GOT3 (cell line): ENCODE results near the gene LHX2.

Experiments used
- DNase-seq: peaks from one replicate; lab custom pipeline; 2025; ENCODE audit warnings: mixed read lengths; lab: John Stamatoyannopoulos, UW

LHX2 gene

DNA sequence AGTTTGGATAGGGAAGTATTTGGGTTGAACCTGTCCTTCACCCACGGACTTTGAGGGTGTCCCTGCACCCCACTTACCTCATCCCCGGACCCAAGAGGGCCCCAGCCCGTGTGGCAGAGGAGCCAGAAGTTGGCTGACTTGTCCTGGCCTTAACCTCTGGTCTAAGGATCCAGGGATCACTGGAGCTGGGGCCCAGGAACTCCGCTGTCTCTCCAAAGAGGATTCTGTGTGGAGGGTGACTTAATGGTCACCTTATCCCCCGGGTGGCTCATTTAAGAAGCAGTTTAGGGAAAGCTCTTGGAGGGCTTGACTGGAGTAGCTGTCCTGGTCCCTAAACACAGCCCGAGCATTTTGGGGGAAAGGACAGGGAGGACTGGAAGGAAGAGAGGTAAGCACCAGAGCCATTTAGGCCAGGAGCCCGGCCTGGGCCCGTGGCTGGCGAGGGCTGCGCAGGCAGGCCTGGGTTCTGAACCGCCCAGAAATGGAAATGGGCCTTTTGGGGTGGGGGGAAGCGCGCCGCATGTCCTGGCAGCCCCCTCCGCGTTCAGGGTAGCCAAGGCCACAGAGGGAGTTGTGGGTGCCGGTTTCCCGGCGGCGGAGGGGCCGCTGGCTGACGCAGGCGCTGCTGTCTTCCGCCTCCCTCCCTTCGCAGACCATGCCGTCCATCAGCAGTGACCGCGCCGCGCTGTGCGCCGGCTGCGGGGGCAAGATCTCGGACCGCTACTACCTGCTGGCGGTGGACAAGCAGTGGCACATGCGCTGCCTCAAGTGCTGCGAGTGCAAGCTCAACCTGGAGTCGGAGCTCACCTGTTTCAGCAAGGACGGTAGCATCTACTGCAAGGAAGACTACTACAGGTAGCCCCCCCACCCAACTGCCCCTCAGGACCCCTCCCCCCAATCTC lies 2.0 kb downstream of the LHX2 start:
- no peak for DNase-seq

DNA sequence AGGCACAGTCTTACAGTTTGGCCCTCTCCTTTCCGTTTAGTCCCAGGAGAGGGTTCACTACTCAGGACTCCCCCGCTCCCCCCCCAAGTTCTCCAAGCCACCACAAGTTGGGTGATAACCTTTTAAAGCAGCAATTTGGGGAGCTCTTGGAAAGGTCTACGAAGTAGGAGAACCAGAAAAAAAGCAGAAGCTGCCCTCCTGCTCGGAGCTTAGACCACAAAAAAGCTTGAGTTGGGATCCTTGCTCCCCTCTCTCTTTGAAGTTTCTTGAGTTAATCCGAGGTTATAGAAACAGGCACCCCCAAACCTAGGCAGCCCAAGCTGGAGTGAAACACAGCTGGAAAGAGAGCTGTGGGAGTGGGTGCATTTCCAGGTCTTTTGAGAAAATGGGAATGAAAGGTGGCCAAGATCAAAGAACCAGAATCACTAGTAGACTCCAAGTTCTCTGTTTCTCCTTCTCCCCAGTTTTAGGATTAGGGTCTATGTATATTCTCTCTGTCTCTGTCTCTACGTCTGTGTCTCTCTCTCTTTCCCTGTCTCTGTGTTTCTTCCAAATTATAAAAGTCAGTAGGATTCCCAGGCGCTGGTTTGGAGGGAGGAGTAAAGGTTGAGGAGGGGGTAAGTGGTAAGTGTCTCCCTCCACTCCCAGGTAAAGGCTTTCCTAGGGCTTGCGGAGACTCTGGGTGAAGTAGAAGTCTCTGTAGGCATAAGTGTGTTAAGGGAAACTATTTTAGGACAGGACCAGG lies 2.8 kb downstream of the LHX2 start:
- no peak for DNase-seq

- no peak for DNase-seq
These were observed 3.5 kb downstream of the LHX2 start for GRCh38 chr9:124014956-124015660.

GRCh38 chr9:124015661-124016131 lies 4.1 kb downstream of the LHX2 start:
- DNase-seq: no peak

GRCh38 chr9:124016175-124017050 lies 4.8 kb downstream of the LHX2 start:
- DNase-seq: no peak

DNA sequence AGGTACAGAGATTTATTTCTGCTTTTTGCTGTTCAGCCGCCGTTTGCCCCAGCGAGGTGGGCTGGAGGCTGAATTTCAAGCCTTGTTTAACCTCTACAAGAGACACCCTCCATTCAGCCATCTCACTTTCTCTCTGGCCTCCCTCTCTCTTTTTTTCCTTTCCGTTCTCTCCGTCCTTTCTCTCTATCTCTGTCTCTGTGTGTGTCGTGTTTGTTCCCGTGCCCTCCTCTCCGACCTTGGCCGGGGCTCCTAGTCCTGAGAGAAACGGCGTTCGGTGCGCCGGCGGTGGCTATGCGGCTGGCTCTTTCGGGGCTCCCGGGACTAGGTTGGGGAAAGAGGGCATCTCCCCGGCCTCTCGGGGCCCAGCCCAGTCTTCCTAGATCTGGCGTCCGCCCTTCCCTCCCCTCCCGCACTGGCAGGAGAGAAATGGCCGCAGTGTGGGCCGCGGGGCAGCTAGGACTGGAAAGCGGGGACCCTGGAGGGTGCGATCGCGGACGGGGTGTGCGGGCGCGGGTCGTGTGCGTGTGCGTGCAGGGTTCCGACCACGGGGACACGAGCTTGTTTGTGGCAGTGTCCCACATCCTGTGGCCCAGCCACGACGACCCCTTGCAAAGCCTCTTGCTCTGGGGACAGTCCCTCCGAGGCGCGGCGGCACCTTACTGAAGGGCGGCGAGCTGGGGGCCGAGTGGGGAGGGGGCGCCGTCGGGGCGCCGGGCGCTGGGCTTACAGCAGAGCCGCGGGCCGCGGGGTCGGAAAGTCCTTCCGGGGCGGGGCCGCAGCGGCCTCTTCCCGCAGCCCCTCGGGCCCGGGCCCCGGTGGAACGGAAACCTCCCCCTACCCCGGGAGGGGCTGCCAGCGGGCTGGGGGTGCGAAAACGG lies 5.7 kb downstream of the LHX2 start:
- DNase-seq: no peak

- DNase-seq: no peak
These were observed 6.6 kb downstream of the LHX2 start for GRCh38 chr9:124017929-124018729.

DNA sequence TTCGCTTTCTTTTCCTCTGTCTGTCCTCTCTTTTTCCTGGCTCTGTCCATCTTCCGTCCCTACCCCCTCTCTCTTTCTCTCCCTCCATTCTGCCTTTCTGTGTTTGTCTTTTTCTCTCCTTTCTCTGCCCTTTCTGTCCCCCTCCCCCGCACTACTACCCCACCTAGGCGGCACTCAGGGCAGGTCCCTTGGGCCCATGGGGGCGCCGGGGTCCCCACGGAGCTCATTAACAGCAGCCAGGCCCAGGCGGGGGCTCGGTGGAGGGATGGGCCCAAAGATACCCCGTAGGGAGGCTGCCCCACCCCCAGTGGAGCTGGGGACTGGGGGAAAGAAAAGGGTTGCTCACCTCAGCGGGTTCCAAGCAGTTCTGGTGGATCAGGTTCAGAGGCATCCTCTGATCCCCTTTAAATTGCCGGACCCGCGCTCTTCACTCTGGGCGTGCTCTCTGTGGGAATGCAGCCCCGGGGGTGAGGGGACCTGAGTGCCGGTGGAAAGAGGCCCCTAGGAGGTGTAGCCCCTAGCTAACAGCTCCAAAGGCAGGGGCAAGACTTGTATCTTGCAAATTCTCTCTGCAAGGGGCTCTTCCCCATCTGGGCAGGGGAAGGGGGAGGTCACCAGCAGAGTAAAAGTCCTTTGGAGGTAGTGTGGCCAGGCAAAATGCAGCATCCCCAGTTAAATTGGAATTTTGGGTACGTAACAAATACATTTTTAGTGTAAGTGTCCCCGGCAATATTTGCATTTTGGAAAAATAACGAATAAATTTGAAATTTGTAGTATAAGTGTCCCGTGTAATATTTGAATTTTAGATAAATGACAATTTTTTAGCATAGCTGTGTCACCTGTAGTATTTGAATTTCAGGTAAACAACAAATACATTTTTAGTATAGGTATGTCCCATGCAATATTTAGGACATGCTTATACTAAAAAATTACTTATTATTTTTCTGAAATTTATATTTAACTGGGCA lies 7.4 kb downstream of the LHX2 start:
- no peak for DNase-seq

- no peak for DNase-seq
These were observed 8.4 kb downstream of the LHX2 start for GRCh38 chr9:124019771-124020519.

- DNase-seq: no peak
These were observed 9.2 kb downstream of the LHX2 start for GRCh38 chr9:124020520-124021384.

DNA sequence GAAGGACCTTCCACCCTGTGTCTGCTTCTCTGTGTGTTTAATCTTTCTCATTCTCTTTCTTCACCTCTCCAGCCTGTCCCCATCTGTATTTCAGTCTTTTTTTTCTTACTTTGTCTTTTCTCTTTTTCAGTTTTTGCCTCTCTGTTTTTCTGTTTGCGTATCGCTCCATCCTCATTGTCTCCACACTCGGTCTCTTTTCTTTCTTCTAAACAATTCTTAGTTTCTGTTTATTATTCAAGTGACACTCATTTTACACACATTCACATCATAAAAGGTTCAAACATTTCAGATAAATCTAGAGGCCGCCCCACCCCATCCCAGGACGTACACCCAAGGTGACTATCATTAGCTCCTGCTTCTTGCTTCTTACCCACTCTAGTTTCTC lies 9.8 kb downstream of the LHX2 start:
- no peak for DNase-seq

GRCh38 chr9:124022201-124023121 lies 10.9 kb downstream of the LHX2 start:
- DNase-seq: no peak

- no peak for DNase-seq
These were observed 12.5 kb downstream of the LHX2 start for GRCh38 chr9:124024107-124024506.

DNA sequence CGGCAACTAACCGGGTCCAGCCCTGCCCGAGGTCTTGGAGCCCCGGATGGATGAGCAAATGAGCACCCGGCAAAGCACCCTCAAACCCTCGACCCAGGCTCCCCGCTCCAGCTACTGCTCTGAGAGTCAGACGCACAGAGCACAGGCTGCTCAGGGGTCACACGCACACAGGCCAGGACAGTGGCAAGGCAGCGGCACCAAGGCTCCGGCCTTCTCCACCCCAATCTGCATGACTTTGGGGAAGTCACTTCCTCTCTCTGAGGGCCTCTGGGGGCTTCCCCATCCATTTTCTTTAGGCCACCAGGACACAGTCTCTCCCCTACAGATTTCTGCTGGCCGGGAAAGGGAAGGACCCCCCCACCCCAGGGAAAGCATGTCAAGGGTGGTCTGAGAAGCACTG lies 18.0 kb downstream of the LHX2 start:
- no peak for DNase-seq

GRCh38 chr9:124030969-124031451 lies 19.4 kb downstream of the LHX2 start:
- DNase-seq: no peak
